GM23338 (cell line): ENCODE results near the gene TIMM22.

Experiments
- CREB1 ChIP-seq: fragments of 250-450 bp; sonication (Bioruptor Pico); IDR thresholded peaks from 2 replicates; pipeline ENCODE4 v1.5.0; 2020; ENCODE audit warnings: low read depth, mild to moderate bottlenecking, moderate library complexity
- CTCF ChIP-seq, 2 experiments: fragments of 200-600 bp in 1 of 2; sonication (generic) in 1 of 2; conservative IDR thresholded peaks; 2 replicates each; pipeline versions ENCODE4 v1.5.1 to v1.6.1; 2016 to 2017; ENCODE audit warnings: antibody characterized with exemption in 2 of 2, low read depth in 2 of 2, mild to moderate bottlenecking in 2 of 2, moderate library complexity in 1 of 2
- ETS1 ChIP-seq: IDR thresholded peaks from 2 replicates; pipeline ENCODE4 v1.6.1; 2016; ENCODE audit warnings: antibody characterized with exemption
- EZH2 ChIP-seq: fragments of 200-600 bp; sonication (generic); IDR thresholded peaks from one replicate; pipeline ENCODE4 v1.8.0; 2017; ENCODE audit warnings: antibody characterized with exemption, mild to moderate bottlenecking, low read depth; ENCODE audit not compliant: unreplicated experiment
- EZH2phosphoT487 ChIP-seq: fragments of 200-600 bp; sonication (generic); IDR thresholded peaks from one replicate; pipeline ENCODE4 v1.8.1; 2018; ENCODE audit warnings: antibody characterized with exemption; ENCODE audit not compliant: unreplicated experiment
- NANOG ChIP-seq: IDR thresholded peaks from 2 replicates; pipeline ENCODE4 v1.6.1; 2016; ENCODE audit warnings: antibody characterized with exemption, borderline replicate concordance
- POLR2AphosphoS5 ChIP-seq: IDR thresholded peaks from 2 replicates; pipeline ENCODE4 v1.6.1; 2016; ENCODE audit warnings: antibody characterized with exemption, low read depth
- REST ChIP-seq: IDR thresholded peaks from one replicate; pipeline ENCODE4 v1.6.1; 2018; ENCODE audit warnings: antibody characterized with exemption; ENCODE audit not compliant: unreplicated experiment
- STAT1 ChIP-seq: IDR thresholded peaks from one replicate; pipeline ENCODE4 v1.6.1; 2016; ENCODE audit warnings: antibody characterized with exemption; ENCODE audit not compliant: unreplicated experiment
- ZNF114 ChIP-seq: fragments of 250-450 bp; sonication (Bioruptor Pico); IDR thresholded peaks from 2 replicates; pipeline ENCODE4 v1.5.0; 2020; ENCODE audit warnings: mild to moderate bottlenecking, moderate library complexity
- ZNF331 ChIP-seq: fragments of 250-450 bp; sonication (Bioruptor Pico); IDR thresholded peaks from 2 replicates; pipeline ENCODE4 v1.5.0; 2020; ENCODE audit warnings: low read depth, mild to moderate bottlenecking, moderate library complexity
- ZNF462 ChIP-seq: fragments of 250-450 bp; sonication (Bioruptor Pico); IDR thresholded peaks from 2 replicates; pipeline ENCODE4 v1.5.0; 2020; ENCODE audit warnings: mild to moderate bottlenecking, moderate library complexity

GRCh38 chr17:1011760-1012735 lies 15.1 kb downstream of the TIMM22 start:
- TF ChIP-seq CTCF (conservative IDR thresholded peaks at IDR 0.05; ENCODE audit: low read depth in 2 of 2): no peak
- no peak for TF ChIP-seq EZH2
- TF ChIP-seq REST: no peak
- no peak for TF ChIP-seq ZNF114 (CRISPR knock-in tag)
- TF ChIP-seq STAT1: no peak
- TF ChIP-seq ZNF331 (CRISPR knock-in tag): no peak
- TF ChIP-seq EZH2phosphoT487: no peak
- TF ChIP-seq POLR2AphosphoS5: no peak
- TF ChIP-seq CREB1 (CRISPR knock-in tag): no peak
- TF ChIP-seq NANOG: no peak
- no peak for TF ChIP-seq ETS1
- TF ChIP-seq ZNF462: no peak
